Stimulated activated memory B cell treated with anti-CD40 and anti-IgM and Interleukin-4, amounts not matched to agents 10 μg/mL and 1 μg/mL and 100 μg/mL, for 72 hours (primary cell): ENCODE measurements around the gene RIC3.

ENCODE experiments used
- ATAC-seq: fragments of 150-1000 bp; cut with Tn5 transposase; 2 replicates; pipeline ENCODE4 v1.10.0; 2021
- H3K27ac Mint-ChIP-seq: one replicate; pipeline ENCODE4 v1.8.0; 2022; ENCODE audit warnings: mild to moderate bottlenecking, mixed read lengths
- H3K27me3 Mint-ChIP-seq: one replicate; pipeline ENCODE4 v1.8.0; 2022; ENCODE audit warnings: mixed read lengths
- H3K36me3 Mint-ChIP-seq: one replicate; pipeline ENCODE4 v1.8.0; 2022; ENCODE audit warnings: mixed read lengths
- H3K4me1 Mint-ChIP-seq: one replicate; pipeline ENCODE4 v1.8.0; 2022; ENCODE audit warnings: mixed read lengths
- H3K4me3 Mint-ChIP-seq: one replicate; pipeline ENCODE4 v1.8.0; 2022; ENCODE audit warnings: mild to moderate bottlenecking, moderate library complexity, mixed read lengths
- H3K9me3 Mint-ChIP-seq: one replicate; pipeline ENCODE4 v1.8.0; 2022; ENCODE audit warnings: mixed read lengths

Gene RIC3

DNA sequence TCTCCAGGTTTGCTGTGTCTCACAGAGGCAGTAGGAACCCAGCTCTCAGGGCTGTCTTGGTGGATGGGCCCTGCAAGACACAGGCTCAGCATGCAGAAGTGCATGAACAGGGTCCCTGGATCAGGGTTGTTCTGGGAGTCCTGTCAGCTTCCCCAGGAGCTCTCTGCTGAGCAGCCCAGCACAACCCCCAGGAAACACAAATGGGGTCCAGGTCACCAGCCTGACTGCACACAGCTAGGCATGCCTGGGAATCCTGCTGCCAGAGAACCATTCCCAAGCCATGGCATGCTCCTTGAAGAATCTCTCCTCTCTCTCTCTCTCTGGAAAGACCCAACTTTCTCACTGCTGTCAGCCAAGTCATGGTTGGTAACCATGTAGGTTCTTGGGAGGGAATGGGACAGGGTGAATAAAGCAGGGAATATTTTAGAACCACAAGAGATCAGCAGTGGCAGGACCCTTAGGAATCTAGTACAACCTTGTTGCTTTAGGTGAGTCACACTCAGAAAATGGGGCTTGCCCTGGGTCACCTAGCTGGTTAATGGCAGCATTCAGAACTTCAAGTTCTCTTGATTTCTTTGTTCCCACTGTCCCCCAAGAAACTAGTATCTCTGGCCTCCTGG lies 66.4 kb downstream of the RIC3 start:
- ATAC-seq, result no peak
- Mint-ChIP-seq H3K27ac (no peak overlapping the region), H3K36me3 (peaks cover 18% of the 10 kb centered on the region), H3K4me3 (no peak overlapping the region), H3K4me1 (peaks cover 5% of the 10 kb centered on the region), H3K9me3 (no peaks in the 10 kb centered on the region), H3K27me3 (no peaks in the 10 kb centered on the region)

DNA sequence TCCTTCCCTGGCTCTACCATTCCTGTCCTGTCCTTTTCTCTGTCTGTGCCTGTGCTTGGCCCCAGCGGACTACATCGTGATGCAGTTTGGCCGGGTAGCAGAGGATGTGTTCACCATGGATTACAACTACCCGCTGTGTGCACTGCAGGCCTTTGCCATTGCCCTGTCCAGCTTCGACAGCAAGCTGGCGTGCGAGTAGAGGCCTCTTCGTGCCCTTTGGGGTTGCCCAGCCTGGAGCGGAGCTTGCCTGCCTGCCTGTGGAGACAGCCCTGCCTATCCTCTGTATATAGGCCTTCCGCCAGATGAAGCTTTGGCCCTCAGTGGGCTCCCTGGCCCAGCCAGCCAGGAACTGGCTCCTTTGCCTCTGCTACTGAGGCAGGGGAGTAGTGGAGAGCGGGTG lies 67.4 kb downstream of the RIC3 start:
- H3K36me3 Mint-ChIP-seq, result peaks cover 15% of the 10 kb centered on the region
- ATAC-seq, result no peak
- H3K27me3 Mint-ChIP-seq, result no peaks in the 10 kb centered on the region
- no peak overlapping the region for H3K27ac Mint-ChIP-seq
- H3K4me3 Mint-ChIP-seq, result no peak overlapping the region
- H3K4me1 Mint-ChIP-seq, result peaks cover 5% of the 10 kb centered on the region
- H3K9me3 Mint-ChIP-seq, result no peaks in the 10 kb centered on the region

DNA sequence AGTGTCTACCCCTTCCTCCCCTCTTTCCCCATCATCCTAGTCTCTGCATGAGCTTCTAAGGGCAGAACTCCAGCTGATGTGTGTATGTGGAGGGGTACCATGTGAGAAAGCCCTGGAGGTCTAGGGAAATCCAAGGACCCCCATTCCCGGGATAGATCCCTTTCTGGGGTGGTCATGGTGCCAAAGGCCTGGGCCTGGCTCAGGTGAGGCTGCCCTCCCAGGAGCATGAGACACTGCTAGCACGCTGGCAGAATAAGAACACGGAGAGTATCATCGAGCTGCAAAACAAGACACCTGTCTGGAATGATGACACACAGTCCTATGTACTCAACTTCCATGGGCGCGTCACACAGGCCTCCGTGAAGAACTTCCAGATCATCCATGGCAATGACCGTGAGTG lies 68.2 kb downstream of the RIC3 start:
- Mint-ChIP-seq H3K36me3 (peaks cover 6% of the 10 kb centered on the region), H3K4me1 (peaks cover 5% of the 10 kb centered on the region), H3K27me3 (no peaks in the 10 kb centered on the region), H3K27ac (no peak overlapping the region), H3K4me3 (no peak overlapping the region), H3K9me3 (no peaks in the 10 kb centered on the region)
- ATAC-seq, result no peak

DNA sequence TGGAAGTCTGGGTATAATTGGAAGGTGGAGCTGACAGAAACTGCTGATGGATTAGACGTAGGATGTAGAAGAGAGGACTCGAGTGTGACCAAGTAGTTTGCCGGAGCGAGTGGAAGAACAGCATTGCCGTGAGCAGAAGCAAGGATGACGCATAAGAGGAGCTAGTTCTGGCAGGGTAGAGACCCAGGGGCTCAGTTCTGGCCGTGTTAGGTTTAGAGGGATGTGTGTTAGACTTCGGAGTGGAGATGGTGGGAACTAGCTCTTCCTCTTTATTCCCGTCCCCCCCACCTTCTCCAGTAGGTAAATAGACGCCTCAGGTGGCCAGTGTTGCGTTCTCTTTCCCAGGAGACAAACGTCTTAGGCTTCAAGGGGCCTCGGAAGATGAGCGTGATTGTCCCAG lies 68.7 kb downstream of the RIC3 start:
- Mint-ChIP-seq H3K27me3 (no peaks in the 10 kb centered on the region), H3K27ac (no peak overlapping the region), H3K4me1 (peaks cover 10% of the 10 kb centered on the region), H3K9me3 (no peaks in the 10 kb centered on the region), H3K36me3 (peaks cover 4% of the 10 kb centered on the region), H3K4me3 (no peak overlapping the region)
- no peak for ATAC-seq

DNA sequence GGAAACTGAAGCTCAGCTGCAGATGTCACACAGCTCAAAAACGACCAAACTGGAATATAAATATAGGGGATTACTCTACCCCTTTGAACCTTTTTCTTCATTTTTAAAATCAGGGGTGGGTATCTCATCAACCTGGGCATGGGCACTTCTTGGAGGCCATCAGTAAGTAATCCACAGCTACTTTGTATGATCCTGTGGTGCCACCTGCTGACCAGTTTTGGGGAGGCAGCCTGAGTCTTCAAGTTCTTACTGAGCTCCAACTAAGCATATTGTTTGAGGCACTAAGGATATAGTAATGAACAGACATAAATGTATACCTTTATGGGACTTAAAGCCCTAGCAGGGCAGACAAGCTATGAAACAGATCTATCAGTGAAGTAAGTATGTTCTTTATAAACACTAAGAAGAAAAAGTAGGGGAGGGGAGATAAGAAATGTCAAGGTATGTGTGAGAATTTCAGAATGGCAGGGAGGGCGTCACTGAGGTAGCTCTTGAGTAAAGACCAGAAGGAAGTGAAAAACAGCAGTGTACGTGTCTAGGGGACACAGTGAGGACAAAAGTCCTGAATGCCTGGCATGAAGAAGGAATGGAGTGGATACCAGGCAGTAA lies 69.4 kb downstream of the RIC3 start:
- no peaks in the 10 kb centered on the region for H3K36me3 Mint-ChIP-seq
- peak overlapping the region; percentile 0 for H3K27ac Mint-ChIP-seq
- ATAC-seq, result no peak
- H3K9me3 Mint-ChIP-seq, result no peaks in the 10 kb centered on the region
- no peaks in the 10 kb centered on the region for H3K27me3 Mint-ChIP-seq
- H3K4me3 Mint-ChIP-seq, result no peak overlapping the region
- H3K4me1 Mint-ChIP-seq, result peaks cover 11% of the 10 kb centered on the region

DNA sequence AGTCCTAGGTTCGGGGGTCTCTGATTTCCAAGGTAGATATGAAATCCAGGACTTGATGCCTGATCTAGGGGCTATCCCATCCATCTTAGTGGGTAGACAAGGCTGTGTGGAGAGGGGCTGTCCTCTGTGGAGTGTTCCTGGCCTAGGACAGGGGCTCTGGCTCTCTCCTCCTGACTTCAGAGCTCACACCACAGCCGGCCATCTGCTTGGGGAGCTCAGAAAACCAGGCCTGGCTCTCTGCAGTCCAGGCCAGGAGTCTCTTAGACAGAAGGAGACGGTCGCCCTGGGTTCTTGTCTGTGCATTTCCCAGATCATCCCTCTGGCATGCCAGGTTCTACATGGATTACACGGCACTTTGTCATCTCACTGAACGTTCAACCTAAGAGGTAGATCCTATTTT lies 69.9 kb downstream of the RIC3 start:
- no peak for ATAC-seq
- Mint-ChIP-seq H3K9me3 (no peaks in the 10 kb centered on the region), H3K27me3 (no peaks in the 10 kb centered on the region), H3K4me3 (no peak overlapping the region), H3K36me3 (no peaks in the 10 kb centered on the region), H3K27ac (no peak overlapping the region), H3K4me1 (peaks cover 11% of the 10 kb centered on the region)

DNA sequence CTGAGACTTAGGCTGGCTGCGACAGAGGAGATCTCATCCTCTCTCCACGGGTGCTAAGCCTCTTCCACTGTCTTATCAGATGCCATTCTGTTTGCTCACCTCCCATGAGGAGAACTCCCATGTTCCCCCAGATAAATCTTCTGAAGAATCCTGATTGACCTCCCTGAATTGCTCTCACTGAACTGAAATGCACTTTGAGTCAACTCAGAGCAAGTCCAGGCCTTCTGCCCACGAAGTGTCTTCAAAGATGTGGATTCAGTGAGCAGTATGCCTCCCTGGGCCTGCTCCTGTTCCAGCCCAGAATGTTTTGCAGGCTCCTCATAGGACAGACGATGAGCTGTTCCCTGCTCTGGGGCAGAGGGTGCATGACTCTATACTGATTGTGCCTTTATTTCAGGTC lies 70.5 kb downstream of the RIC3 start:
- Mint-ChIP-seq H3K9me3 (no peaks in the 10 kb centered on the region), H3K36me3 (no peaks in the 10 kb centered on the region), H3K27ac (no peak overlapping the region), H3K4me1 (peaks cover 11% of the 10 kb centered on the region), H3K4me3 (no peak overlapping the region), H3K27me3 (no peaks in the 10 kb centered on the region)
- ATAC-seq, result no peak

DNA sequence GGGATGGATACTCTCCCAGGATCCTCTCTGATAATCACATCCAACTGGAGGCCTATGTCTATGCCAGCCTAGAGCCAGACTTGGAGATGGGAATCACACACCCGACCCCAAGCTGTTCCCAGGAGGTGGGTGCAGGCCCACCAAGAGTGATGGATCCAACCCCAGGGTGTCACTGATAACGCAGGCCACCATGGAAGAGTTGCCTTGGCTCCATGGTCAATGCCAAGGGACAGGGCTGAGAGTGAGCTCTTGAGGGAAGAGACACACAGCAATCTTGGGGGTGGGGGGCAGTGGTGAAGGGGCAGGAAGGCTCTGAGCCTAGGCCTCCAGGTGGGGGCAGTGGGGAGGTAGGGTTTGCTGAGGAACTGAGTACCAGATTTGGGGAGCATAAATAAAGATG lies 70.9 kb downstream of the RIC3 start:
- Mint-ChIP-seq H3K27me3 (no peaks in the 10 kb centered on the region), H3K36me3 (no peaks in the 10 kb centered on the region), H3K4me1 (peaks cover 12% of the 10 kb centered on the region), H3K9me3 (no peaks in the 10 kb centered on the region), H3K4me3 (no peak overlapping the region), H3K27ac (no peak overlapping the region)
- no peak for ATAC-seq

DNA sequence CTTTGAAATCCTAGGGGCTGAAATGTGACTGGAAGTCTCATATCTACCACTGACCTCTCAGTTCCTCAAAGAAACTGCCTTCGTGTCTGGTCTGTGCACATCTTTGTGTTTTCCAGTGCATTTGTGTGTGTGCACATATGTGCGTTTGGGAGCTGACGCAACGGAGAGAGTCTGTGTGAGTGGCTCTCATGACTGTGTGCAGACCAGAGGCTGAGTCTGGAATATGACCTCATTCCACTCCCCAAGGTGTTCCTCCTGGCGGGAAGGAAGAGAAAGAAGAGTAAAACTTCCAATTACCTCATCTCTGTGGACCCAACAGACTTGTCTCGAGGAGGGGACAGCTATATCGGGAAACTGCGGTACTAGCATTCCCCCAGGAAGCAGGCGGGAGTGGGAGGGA lies 71.4 kb downstream of the RIC3 start:
- Mint-ChIP-seq H3K9me3 (no peaks in the 10 kb centered on the region), H3K27ac (no peak overlapping the region), H3K4me3 (no peak overlapping the region), H3K27me3 (no peaks in the 10 kb centered on the region), H3K36me3 (no peaks in the 10 kb centered on the region), H3K4me1 (peaks cover 16% of the 10 kb centered on the region)
- ATAC-seq, result no peak

DNA sequence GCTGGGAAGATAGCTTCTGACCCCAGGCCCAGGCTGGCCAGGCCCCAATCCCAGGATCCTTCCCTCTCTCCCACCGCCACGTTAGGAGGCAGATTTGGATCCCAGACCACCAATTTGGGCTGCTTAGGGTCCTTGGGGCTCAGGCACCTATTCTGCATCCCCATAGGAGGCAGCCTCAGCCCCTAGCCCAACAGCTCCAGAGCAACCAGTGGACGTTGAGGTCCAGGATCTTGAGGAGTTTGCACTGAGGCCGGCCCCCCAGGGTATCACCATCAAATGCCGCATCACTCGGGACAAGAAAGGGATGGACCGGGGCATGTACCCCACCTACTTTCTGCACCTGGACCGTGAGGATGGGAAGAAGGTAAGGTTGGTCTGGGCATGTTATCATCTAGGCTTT lies 71.8 kb downstream of the RIC3 start:
- no peaks in the 10 kb centered on the region for H3K36me3 Mint-ChIP-seq
- no peak overlapping the region for H3K27ac Mint-ChIP-seq
- no peak for ATAC-seq
- H3K9me3 Mint-ChIP-seq, result no peaks in the 10 kb centered on the region
- no peaks in the 10 kb centered on the region for H3K27me3 Mint-ChIP-seq
- H3K4me3 Mint-ChIP-seq, result no peak overlapping the region
- H3K4me1 Mint-ChIP-seq, result peaks cover 17% of the 10 kb centered on the region

DNA sequence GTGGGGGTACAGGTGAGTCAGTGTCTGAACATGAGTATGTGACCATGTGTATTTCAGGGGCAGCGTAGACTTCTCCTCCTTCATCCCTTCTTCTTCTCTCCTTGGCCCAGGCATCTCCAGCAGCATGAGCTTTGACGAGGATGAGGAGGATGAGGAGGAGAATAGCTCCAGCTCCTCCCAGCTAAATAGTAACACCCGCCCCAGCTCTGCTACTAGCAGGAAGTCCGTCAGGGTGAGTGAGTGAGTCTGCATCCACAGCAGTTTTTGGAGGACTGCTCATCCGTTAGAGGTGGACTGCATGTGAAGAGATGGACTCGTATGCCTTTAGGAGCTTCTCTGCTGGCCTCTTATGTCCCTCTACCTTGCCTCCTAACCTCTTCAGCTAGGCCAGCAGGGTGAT lies 72.2 kb downstream of the RIC3 start:
- Mint-ChIP-seq H3K36me3 (no peaks in the 10 kb centered on the region), H3K27ac (no peak overlapping the region), H3K9me3 (no peaks in the 10 kb centered on the region), H3K4me1 (peaks cover 17% of the 10 kb centered on the region), H3K27me3 (no peaks in the 10 kb centered on the region), H3K4me3 (no peak overlapping the region)
- no peak for ATAC-seq

DNA sequence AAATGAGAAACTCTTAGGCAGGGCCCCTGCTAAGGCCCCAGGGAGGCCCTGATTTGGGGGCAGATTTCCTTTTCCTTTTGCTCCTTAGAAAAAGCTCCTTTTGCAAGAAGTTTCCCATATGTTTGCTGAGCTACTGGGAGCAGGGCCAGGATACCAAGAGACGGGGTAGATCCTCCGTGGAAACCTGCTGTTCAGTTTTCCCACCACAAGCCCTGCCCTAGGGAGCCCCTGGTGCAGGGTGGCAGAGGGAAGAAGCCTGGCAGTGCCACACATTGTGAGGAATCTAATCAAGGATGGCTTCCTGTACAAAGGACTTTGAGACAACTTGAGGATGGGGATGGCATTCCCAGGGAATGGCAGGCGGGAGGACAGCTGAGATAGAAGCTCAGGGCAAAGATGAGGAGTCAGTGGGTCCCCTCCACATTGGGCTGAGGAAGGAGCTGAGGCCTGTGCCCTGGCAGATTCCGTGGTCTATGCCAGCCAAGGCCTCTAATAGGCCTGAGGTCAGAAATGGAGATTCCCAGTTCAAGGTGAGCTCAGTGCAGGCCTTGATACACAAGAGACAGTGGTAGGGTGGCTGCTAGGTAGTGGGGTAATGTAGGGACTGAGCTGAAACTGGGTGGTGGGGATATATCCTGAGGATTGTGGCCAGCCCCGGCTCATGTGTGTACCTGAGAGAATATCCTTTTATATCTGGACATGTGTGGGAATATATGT lies 72.9 kb downstream of the RIC3 start:
- ATAC-seq, result no peak
- Mint-ChIP-seq H3K27ac (no peak overlapping the region), H3K9me3 (no peaks in the 10 kb centered on the region)

DNA sequence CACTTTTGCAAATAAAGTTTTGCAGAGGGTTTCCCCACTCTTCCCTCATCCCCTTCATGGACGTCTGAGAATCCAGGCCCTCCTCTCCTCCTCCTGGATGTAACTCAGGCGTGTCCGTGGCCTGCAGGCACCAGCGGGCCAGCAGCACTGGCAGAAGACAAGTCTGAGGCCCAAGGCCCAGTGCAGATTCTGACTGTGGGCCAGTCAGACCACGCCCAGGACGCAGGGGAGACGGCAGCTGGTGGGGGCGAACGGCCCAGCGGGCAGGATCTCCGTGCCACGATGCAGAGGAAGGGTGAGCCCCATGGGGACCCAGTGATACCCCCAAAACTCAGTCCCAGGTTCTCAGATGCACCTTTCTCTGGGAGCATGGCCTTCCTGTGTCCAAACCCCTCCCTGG lies 73.5 kb downstream of the RIC3 start:
- H3K4me1 Mint-ChIP-seq, result peaks cover 17% of the 10 kb centered on the region

More for the DNA sequence above, 72.9 kb downstream of the RIC3 start:
- Mint-ChIP-seq H3K4me3 (no peak overlapping the region), H3K36me3 (no peaks in the 10 kb centered on the region), H3K27me3 (no peaks in the 10 kb centered on the region), H3K4me1 (peaks cover 17% of the 10 kb centered on the region)

DNA sequence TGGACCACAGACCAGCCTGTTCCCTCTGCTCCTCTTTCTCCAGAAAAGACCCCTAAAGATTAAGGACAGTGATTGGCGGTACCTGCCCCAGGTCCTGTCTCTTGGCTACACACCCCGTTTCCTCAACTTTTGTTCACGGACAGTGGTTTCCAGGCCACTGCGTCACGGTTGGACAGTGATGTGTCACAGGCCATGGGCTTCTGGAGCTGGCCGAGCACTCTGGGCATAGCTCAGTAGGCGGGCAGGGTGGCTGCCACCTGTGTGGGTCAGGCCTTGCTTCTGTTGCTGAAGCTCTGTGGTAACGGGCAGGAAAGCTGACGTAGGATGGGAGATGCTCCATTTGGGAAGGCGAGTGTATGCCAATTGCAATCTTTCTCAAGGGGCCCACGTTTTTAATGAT lies 74.2 kb downstream of the RIC3 start:
- Mint-ChIP-seq H3K4me1 (peaks cover 16% of the 10 kb centered on the region), H3K4me3 (no peak overlapping the region), H3K27ac (no peak overlapping the region), H3K27me3 (peaks cover 9% of the 10 kb centered on the region), H3K36me3 (no peaks in the 10 kb centered on the region), H3K9me3 (no peaks in the 10 kb centered on the region)
- ATAC-seq, result no peak

More for the DNA sequence above, 73.5 kb downstream of the RIC3 start:
- H3K9me3 Mint-ChIP-seq, result no peaks in the 10 kb centered on the region
- H3K4me3 Mint-ChIP-seq, result no peak overlapping the region
- no peak overlapping the region for H3K27ac Mint-ChIP-seq
- H3K36me3 Mint-ChIP-seq, result no peaks in the 10 kb centered on the region
- H3K27me3 Mint-ChIP-seq, result peaks cover 6% of the 10 kb centered on the region
- ATAC-seq, result no peak

DNA sequence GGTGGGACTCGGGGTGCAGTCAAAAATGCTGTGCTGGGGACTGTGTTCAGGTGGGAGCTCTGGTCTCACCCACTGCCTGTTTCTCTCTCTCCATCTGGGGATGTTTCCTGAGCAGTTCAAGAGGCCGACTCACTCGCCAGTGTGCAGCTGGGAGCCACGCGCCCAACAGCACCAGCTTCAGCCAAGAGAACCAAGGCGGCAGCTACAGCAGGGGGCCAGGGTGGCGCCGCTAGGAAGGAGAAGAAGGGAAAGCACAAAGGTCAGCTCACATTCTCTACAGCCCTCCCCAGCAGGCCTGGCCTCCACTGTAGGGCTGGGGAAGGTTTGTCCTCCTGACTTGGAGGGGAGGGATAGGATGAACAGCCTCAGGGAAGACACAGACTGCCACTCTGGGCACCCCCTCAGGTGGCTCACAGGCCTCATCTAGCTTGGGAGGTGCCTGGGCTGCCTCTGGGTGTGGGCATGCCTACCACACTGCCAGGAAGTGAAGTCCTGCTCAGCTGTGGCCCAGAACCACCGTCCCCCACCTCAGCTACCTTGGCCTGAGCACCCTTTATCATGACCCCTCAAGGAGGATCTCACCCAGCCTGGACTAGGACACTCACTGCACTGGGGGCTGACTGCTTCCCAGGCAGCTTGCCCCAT lies 74.8 kb downstream of the RIC3 start:
- Mint-ChIP-seq H3K4me1 (peaks cover 12% of the 10 kb centered on the region), H3K27me3 (peaks cover 15% of the 10 kb centered on the region), H3K36me3 (no peaks in the 10 kb centered on the region), H3K9me3 (no peaks in the 10 kb centered on the region), H3K27ac (no peak overlapping the region), H3K4me3 (no peak overlapping the region)
- ATAC-seq, result no peak
